Large intestine (tissue), 3 donors: ENCODE results near the gene TUBAL3. TPM values are rescaled to one million over a fixed set of nuclear protein-coding genes. Genes with fewer than 3 reads are reported as not detected.
"Not testable (repeated sequence)": the region's sequence is repeated elsewhere in the genome, so short reads cannot be mapped to it uniquely, and the experiment has no call there.

Experiments used
- DNase-seq, 2 donors: peaks; one replicate each; pipeline versions ENCODE4 v3.0.0 to v3.0.0-alpha.2; 2013
- H3K27ac ChIP-seq: one replicate; pipeline ENCODE4 v1.5.1; 2013; ENCODE audit warnings: low read length
- H3K27me3 ChIP-seq: 2 replicates; pipeline ENCODE4 v1.6.1; 2013; ENCODE audit warnings: low read length; ENCODE audit not compliant: control insufficient read depth, insufficient read depth
- H3K36me3 ChIP-seq: 2 replicates; pipeline ENCODE4 v1.6.1; 2013; ENCODE audit warnings: low read length; ENCODE audit not compliant: control insufficient read depth, insufficient read depth
- H3K4me1 ChIP-seq: one replicate; pipeline ENCODE4 v1.6.1; 2013; ENCODE audit warnings: low read length; ENCODE audit not compliant: control insufficient read depth, insufficient read depth
- H3K4me3 ChIP-seq: one replicate; pipeline ENCODE4 v1.5.1; 2013; ENCODE audit warnings: low read length
- H3K9me3 ChIP-seq: one replicate; pipeline ENCODE4 v1.6.1; 2013; ENCODE audit warnings: mild to moderate bottlenecking, low read depth, low read length, moderate library complexity; ENCODE audit not compliant: control insufficient read depth
- WGBS: methylation state at CpG from one replicate; pipeline ENCODE4 v1.1.5; 2013; ENCODE audit warnings: low lambda C conversion rate; ENCODE audit not compliant: insufficient coverage; 5-methylcytosine and 5-hydroxymethylcytosine counted together
- polyA plus RNA-seq: library from polyadenylated mRNA; unstranded; fragments of 120-200 nt; gene quantifications from one replicate; pipeline ENCODE4 v1.2.1, GENCODE V29; 2013

Gene TUBAL3
- polyA plus RNA-seq, 1 donor, result 33.9 TPM

DNA sequence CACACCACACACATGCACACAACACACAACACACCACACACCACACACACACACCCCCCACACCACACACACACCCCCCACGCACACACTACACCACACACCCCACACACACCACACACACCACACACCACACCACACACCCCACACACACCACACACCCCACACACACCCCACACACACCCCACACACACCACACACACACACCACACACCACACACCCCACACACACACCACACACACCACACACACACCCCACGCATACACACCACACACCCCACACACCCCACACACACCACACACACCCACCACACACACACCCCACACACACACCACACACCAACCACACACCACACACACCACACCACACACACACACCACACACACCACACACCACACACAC is 23.4 kb downstream of the TUBAL3 start:
- Histone ChIP-seq H3K4me1 (no peaks in the 10 kb centered on the region), H3K9me3 (peaks cover 6% of the 10 kb centered on the region), H3K4me3 (no peak overlapping the region), H3K27me3 (no peaks in the 10 kb centered on the region), H3K36me3 (no peaks in the 10 kb centered on the region), H3K27ac (no peak overlapping the region)
- WGBS, result no CpG with 5 or more reads among the region's 2 CpGs
- DNase-seq, result no peak

DNA sequence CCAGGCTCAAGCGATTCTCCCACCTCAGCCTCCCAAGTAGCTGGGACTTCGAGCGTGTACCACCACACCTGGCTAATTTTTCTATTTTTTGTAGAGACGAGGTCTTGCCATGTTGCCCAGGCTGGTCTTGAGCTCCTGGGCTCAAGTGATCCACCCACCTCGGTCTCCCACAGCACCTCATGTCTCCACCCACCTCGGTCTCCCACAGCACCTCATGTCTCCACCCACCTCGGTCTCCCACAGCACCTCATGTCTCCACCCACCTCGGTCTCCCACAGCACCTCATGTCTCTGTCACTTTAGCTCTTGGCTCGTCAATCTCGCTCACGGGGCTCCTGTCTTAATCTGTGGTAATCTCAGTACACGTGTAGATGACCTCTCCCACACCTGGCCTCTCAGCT is 24.2 kb downstream of the TUBAL3 start:
- not testable (repeated sequence) for H3K9me3 ChIP-seq, DNase-seq, H3K4me3 ChIP-seq, H3K27me3 ChIP-seq, H3K4me1 ChIP-seq, H3K36me3 ChIP-seq, H3K27ac ChIP-seq
- WGBS, result no CpG with 5 or more reads among the region's 12 CpGs

DNA sequence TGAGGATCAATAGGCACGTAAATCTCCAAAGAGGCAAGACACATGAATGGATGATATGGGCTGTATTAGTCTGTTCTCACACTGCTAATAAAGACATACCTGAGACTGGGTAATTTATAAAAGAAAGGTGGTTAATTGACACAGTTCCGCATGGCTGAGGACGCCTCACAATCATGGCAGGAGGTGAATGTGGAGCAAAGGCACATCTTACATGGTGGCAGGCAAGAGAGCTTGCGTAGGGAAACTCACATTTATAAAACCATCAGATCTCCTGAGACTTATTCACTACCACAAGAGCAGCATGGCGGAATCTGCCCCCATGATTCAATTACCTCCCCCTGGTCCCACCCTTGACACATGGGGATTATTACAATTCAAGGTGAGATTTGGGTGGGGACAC is 25.4 kb downstream of the TUBAL3 start:
- not testable (repeated sequence) for H3K4me1 ChIP-seq, H3K9me3 ChIP-seq, DNase-seq, H3K27ac ChIP-seq, H3K36me3 ChIP-seq, H3K27me3 ChIP-seq, H3K4me3 ChIP-seq
- WGBS, result no CpG with 5 or more reads among the region's 5 CpGs

DNA sequence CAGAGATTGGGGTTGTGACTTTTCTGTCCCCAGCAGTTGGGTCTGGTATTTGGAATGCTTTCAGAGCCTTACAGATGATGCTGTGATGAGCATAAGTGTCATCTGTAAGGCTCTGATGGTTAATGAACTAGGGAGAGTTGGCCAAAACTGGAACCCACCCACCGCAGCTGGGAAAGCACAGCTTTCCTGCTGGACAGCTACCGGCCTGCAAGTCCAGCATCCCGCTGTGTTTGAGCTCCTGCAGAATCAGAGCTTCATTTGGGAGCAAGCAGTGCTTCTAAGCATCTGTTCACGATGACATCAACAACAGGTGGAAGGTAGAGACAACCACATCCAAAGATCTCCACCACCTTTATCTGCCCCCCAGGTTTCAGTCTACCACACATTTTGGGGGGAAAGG is 28.2 kb downstream of the TUBAL3 start:
- no CpG with 5 or more reads among the region's 4 CpGs for WGBS
- Histone ChIP-seq H3K27me3 (no peaks in the 10 kb centered on the region), H3K27ac (no peak overlapping the region), H3K4me1 (no peaks in the 10 kb centered on the region), H3K9me3 (peaks cover 6% of the 10 kb centered on the region), H3K4me3 (no peak overlapping the region), H3K36me3 (no peaks in the 10 kb centered on the region)
- no peak for DNase-seq

DNA sequence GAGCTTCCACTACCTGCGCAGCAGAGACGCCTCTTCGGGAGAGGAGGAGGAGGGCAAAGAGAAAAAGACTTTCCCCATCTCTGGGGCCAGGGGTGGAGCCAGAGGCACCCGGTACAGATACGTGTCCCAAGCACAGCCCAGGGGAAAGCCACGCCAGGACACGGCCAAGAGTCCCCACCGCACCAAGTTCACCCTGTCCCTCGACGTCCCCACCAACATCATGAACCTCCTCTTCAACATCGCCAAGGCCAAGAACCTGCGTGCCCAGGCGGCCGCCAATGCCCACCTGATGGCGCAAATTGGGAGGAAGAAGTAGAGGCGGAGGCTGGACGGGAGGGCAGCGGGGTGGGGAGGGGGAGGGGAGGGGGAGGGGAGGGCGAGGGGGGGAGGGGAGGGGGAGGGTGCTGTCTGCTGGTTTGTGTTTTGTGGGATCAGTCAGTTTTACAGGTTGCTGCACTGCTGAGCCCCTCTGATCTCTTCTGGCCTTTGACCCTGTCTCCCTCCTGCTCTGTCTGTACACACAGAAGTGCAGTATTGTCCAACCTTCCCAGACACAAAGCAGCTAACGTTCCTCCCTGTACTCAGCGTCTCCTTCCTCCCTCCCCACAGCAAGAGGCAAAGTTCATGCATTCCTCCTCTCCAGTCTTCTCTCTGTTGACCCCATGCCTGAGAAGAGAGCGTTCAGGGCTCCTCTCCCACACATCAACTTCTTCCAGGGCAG is 30.6 kb downstream of the TUBAL3 start:
- Histone ChIP-seq H3K36me3 (no peaks in the 10 kb centered on the region), H3K4me1 (no peaks in the 10 kb centered on the region), H3K27me3 (no peaks in the 10 kb centered on the region), H3K4me3 (no peak overlapping the region), H3K9me3 (peaks cover 7% of the 10 kb centered on the region), H3K27ac (no peak overlapping the region)
- WGBS, result 0% methylated on average over 1 of the region's 22 CpGs
- peak in 1 of 2 donors; percentile 41 for DNase-seq

DNA sequence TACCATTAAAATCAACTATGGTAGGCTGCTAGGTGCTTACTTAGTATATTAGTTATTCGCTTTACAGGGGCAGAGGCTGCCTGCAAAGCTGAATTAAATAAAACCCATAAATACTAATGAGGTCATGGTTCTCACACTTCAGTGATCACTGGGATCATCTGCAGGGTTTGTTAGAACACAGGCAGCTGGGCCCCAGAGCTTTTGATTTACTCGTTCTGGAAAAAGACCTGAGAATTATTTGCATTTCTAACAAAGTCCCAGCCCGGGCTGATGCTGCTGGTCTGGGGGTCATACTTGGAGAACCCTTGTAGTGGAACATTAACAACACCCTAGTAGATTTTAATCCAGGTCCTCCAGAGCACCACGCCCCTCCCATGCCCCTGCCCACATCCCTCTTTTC is 31.3 kb downstream of the TUBAL3 start:
- Histone ChIP-seq H3K4me3 (no peak overlapping the region), H3K9me3 (peaks cover 7% of the 10 kb centered on the region), H3K36me3 (no peaks in the 10 kb centered on the region), H3K4me1 (no peaks in the 10 kb centered on the region), H3K27ac (no peak overlapping the region), H3K27me3 (no peaks in the 10 kb centered on the region)
- no peak for DNase-seq
- no CpG with 5 or more reads among the region's 4 CpGs for WGBS

DNA sequence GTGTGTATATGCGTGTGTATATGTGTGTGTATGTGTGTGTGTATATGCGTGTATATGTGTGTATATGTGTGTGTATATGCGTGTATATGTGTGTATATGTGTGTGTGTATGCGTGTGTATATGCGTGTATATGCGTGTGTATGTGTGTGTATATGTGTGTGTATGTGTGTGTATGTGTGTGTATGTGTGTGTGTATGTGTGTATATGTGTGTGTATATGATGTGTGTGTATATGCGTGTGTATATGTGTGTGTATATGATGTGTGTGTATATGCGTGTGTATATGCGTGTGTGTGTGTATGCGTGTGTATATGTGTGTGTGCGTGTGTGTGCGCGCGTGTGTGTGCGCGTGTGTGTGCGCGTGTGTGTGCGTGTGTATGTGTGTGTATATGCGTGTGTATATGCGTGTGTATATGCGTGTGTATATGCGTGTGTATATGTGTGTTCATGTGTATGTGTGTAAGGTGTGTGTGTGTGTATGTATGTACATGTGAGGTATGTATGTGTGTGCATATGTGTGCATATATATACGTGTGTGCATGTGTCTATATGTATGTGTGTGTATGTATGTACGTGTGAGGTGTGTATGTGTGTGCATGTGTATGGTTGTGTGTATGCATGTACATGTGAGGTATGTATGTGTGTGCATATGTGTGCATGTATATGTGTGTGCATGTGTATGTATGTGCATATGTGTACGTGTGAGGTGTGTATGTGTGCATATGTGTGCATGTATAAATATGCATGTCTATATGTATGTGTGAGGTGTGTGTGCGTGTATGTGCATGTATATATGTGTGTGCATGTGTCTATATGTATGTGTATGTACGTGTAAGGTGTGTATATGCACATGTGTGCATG is 33.9 kb downstream of the TUBAL3 start:
- WGBS, result 93% methylated on average over 5 of the region's 28 CpGs
- Histone ChIP-seq H3K4me1 (no peaks in the 10 kb centered on the region), H3K27ac (no peak overlapping the region)

DNA sequence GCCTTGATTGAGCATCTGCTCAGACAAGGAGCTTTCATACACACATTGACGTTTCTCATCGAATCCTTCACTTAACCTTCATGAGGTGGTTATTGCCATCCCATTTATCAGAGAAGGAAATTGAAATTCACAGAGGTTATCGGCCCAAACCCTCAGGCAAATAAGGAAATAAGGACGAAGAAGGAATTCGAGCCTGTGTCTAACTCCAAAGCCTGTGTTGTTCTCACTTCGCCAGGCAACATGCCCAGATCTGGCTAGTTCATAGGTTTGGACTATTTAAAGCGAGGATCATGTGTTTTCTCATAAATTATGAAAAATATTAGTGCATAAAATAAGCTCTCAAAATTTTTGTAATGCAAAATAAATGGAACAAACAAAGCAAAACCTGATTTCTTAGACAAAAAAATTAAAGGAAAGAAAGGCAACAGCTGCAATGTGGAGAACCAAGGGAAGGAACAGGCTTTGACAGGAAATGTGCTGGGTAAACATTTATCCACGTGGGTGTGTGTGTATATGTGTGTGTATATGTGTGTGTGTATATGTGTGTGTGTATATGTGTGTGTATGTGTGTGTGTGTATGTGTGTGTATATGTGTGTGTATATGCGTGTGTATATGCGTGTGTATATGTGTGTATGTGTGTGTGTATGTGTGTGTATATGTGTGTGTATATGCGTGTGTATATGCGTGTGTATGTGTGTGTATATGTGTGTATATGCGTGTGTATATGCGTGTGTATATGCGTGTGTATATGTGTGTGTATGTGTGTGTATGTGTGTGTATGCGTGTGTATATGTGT is 35.1 kb downstream of the TUBAL3 start:
- Histone ChIP-seq H3K27ac (no peak overlapping the region), H3K4me1 (peaks cover 6% of the 10 kb centered on the region), H3K4me3 (no peak overlapping the region), H3K36me3 (no peaks in the 10 kb centered on the region), H3K9me3 (peaks cover 7% of the 10 kb centered on the region), H3K27me3 (peaks cover 19% of the 10 kb centered on the region)
- 80% methylated on average over 6 of the region's 16 CpGs for WGBS
- DNase-seq, result no peak

More for the DNA sequence above, 33.9 kb downstream of the TUBAL3 start:
- H3K27me3 ChIP-seq, result peaks cover 12% of the 10 kb centered on the region
- DNase-seq, result no peak
- H3K36me3 ChIP-seq, result no peaks in the 10 kb centered on the region
- peaks cover 7% of the 10 kb centered on the region for H3K9me3 ChIP-seq
- no peak overlapping the region for H3K4me3 ChIP-seq

DNA sequence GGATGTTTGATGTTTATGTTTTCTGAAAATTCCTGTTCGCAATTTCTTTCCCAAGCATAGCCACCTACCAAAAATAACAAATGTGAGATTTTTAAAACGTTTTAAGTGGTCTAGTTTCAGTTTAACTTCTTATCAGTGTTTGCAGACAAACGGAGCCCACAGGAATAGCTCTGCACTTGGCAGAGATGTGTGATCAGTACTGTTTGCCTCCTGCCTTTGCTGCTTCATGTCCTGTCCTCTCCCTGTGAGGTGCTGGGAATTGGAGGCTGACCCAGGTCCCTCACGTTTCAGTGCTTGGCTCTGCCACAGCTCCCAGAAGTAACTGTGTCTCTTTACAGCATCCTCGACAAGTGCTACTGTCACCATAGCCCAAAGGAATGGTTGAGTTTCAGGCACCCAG is 38.7 kb downstream of the TUBAL3 start:
- DNase-seq, result no peak
- Histone ChIP-seq H3K4me1 (peaks cover 6% of the 10 kb centered on the region), H3K36me3 (no peaks in the 10 kb centered on the region), H3K9me3 (peaks cover 7% of the 10 kb centered on the region), H3K27me3 (peaks cover 44% of the 10 kb centered on the region), H3K4me3 (no peak overlapping the region), H3K27ac (no peak overlapping the region)
- 0% methylated on average over 2 of the region's 5 CpGs for WGBS

DNA sequence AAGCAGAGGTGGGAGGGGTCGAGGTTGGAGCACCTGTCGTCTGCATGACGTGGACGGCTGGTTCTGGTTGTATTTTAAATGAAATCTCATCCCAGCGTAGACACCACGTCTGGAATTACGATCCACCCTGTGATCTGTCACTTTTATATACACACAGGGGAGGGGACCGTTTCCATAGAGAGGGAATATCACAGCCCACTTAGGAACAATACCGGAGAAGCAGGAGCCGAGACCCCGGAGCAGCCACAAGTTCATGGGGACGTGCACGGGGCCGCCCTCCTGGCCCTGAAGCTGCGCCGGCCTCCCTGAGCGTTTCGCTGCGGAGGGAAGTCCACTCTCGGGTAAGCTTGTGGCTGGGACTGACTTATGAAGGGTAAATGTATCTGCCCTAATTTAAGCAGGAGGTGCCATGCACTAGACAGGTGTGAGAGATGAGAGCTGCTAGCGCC is 39.7 kb downstream of the TUBAL3 start, which contains the start of gene UCN3:
Gene UCN3, plus strand, starts transcription at position 77 of the 449 bp plus-strand sequence. CDS start 8,755 bp downstream, outside the sequence.
- peak within 1 kb of the TSS; percentile 16 for H3K4me3 ChIP-seq

More for the DNA sequence above, 39.7 kb downstream of the TUBAL3 start, which contains the start of gene UCN3:
- WGBS, result no CpG with 5 or more reads among the region's 21 CpGs
- Histone ChIP-seq H3K36me3 (no peaks in the 10 kb centered on the region), H3K9me3 (peaks cover under 1% of the 10 kb centered on the region), H3K27ac (no peak within 1 kb of the TSS), H3K27me3 (peaks cover 44% of the 10 kb centered on the region), H3K4me1 (peaks cover 6% of the 10 kb centered on the region)
- DNase-seq, result peak in 1 of 2 donors; percentile 18
